GM21390 (cell line): ENCODE data around the gene TEX50.
"Not testable (repeated sequence)": the region's sequence is repeated elsewhere in the genome, so short reads cannot be mapped to it uniquely, and the experiment has no call there.

Experiments
- ATAC-seq: cut with Tn5 transposase; IDR thresholded peaks from one replicate; pipeline ENCODE4 v1.9.1; 2021; ENCODE audit not compliant: unreplicated experiment

TEX50 gene

GRCh38 chr1:173661763-173662162, 26.6 kb downstream of the TEX50 start:
- ATAC-seq: no peak

GRCh38 chr1:173663159-173663558, 28.0 kb downstream of the TEX50 start:
- no peak for ATAC-seq

- ATAC-seq: no peak
Measured at GRCh38 chr1:173666646-173667045, 31.5 kb downstream of the TEX50 start.

- no peak for ATAC-seq
Measured at GRCh38 chr1:173669491-173669941, 34.4 kb downstream of the TEX50 start, which contains the start of gene ANKRD45. Gene ANKRD45, minus strand, starts transcription at chr1:173669851. Its CDS starts 10,433 bp downstream, at chr1:173659418.

- ATAC-seq: not testable (repeated sequence)
Measured at GRCh38 chr1:173674496-173674895, 39.4 kb downstream of the TEX50 start.

- ATAC-seq: not testable (repeated sequence)
Measured at GRCh38 chr1:173680152-173680551, 45.0 kb downstream of the TEX50 start.

- ATAC-seq: no peak
Measured at GRCh38 chr1:173682184-173682583, 47.0 kb downstream of the TEX50 start.

- ATAC-seq: not testable (repeated sequence)
Measured at GRCh38 chr1:173683838-173684237, 48.7 kb downstream of the TEX50 start.

GRCh38 chr1:173685121-173685520, 50.0 kb downstream of the TEX50 start:
- not testable (repeated sequence) for ATAC-seq
